Sigmoid colon (tissue), 7 donors: ENCODE measurements around the gene SLC39A11. TPM values are rescaled to one million over a fixed set of nuclear protein-coding genes. Genes with fewer than 3 reads are reported as not detected.

Experiments used
- DNase-seq: peaks from one replicate; pipeline ENCODE4 v3.0.0-alpha.2; 2019
- H3K27ac ChIP-seq, 4 donors: fragments of 200-600 bp; sonication (generic); one replicate each; pipeline ENCODE4 v1.5.1; 2016 to 2019; ENCODE audit warnings: mild to moderate bottlenecking in 1 of 4
- H3K27me3 ChIP-seq, 3 donors: fragments of 200-600 bp; sonication (generic); one replicate each; pipeline ENCODE4 v1.5.1; 2019; ENCODE audit warnings: mild to moderate bottlenecking in 1 of 3
- H3K36me3 ChIP-seq, 4 donors: fragments of 200-600 bp; sonication (generic); one replicate each; pipeline ENCODE4 v1.5.1; 2016 to 2019
- H3K4me1 ChIP-seq, 4 donors: fragments of 200-600 bp; sonication (generic); one replicate each; pipeline ENCODE4 v1.5.1; 2017 to 2019
- H3K4me3 ChIP-seq, 4 donors: fragments of 200-600 bp; sonication (generic); one replicate each; pipeline ENCODE4 v1.5.1; 2017 to 2019; ENCODE audit warnings: mild to moderate bottlenecking in 2 of 4, moderate library complexity in 1 of 4
- H3K9me3 ChIP-seq, 4 donors: fragments of 200-600 bp in 3 of 4; sonication (generic) in 3 of 4; one replicate each; pipeline versions ENCODE4 v1.5.1 to v1.6.1; 2013 to 2019
- EP300 ChIP-seq, 4 donors: sonication (generic); formaldehyde crosslinking; IDR thresholded peaks; one replicate each; pipeline ENCODE4 v1.6.1; 2017; ENCODE audit warnings: antibody characterized with exemption in 4 of 4
- POLR2A ChIP-seq, 2 donors: fragments of 450-650 bp; IDR thresholded peaks; one replicate each; pipeline ENCODE4 v1.6.1; 2016; ENCODE audit warnings: antibody characterized with exemption in 2 of 2, mild to moderate bottlenecking in 2 of 2, moderate library complexity in 2 of 2
- POLR2AphosphoS5 ChIP-seq, 4 donors: sonication (generic); formaldehyde crosslinking; IDR thresholded peaks; one replicate each; pipeline ENCODE4 v1.6.1; 2017; ENCODE audit warnings: antibody characterized with exemption in 4 of 4
- WGBS, 2 donors: extraction: QIAGEN DNeasy Blood & Tissue Kit; methylation state at CpG; one replicate each; pipeline ENCODE4 v1.1.7; 2013; 5-methylcytosine and 5-hydroxymethylcytosine counted together
- intact Hi-C: fragments of 100-400 bp; cut with DNase I; formaldehyde crosslinking; loops from one replicate; pipeline ENCODE4 v1.15.1; 2023
- polyA plus RNA-seq, 3 donors: library from polyadenylated mRNA; stranded (reverse); fragments of 200-250 nt; gene quantifications; one replicate each; pipeline ENCODE4 v1.2.3, GENCODE V29; 2013
- total RNA-seq, 4 donors: library from RNA; depleted of rRNA; stranded (reverse); fragments of >200 nt; gene quantifications; one replicate each; pipeline ENCODE4 v1.1.0, GENCODE V29; 2016
- TF ChIP-seq, protein P1 (sequence below), 4 experiments: fragments of 450-650 bp in 3 of 4; fragments of 200-600 bp in 1 of 4; IDR thresholded peaks; one replicate each; pipeline ENCODE4 v1.5.1; 2016 to 2019; ENCODE audit warnings: antibody characterized with exemption in 4 of 4, mild to moderate bottlenecking in 3 of 4, moderate library complexity in 2 of 4
- donor health status: healthy with polysubstance abuse.
- donor health status: Bipolar disorder and iron deficiency.
- donor health status: healthy.

Gene SLC39A11
- total and polyA plus RNA-seq, 7 donors: 7.6 to 16.4 (median 8.4) TPM

DNA sequence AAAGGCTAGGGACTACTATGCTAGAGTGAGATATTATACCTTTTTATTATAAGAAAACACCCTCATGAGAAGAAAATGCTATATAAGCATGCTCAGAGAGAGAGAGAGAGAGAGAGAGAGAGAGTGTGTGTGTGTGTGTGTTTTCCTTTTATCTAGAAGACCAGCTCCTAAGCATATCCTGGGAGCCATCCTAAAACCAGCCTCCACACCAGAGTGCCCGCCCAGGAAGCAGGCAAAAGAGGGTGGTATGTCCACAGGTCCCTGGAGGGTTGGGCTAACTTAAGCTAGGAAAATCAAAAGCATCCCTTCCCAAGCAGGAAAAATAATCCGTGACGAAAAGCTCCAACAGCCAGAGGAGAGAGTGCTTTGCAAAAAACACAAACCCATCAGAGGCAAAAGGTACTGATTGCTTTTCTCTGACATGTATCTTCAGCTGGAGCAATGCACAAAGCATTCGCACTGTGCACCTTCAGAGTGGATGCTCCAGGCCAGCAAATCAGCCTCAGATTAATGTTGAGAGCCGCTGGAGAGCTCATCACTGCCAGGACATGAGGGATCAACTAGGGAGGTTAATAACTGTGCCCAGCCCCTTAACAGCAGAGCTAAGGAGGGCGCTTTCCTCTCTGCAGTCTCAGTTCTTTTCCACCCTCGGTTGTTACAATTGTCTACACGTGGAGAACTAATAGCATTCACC lies 125.1 kb downstream of the SLC39A11 start:
- H3K4me1 ChIP-seq: no peaks in the 10 kb centered on the region
- H3K9me3 ChIP-seq: no peaks in the 10 kb centered on the region
- H3K4me3 ChIP-seq: no peak overlapping the region
- H3K27ac ChIP-seq: no peak overlapping the region
- intact Hi-C loops: no loop called here
- H3K36me3 ChIP-seq: no peaks in the 10 kb centered on the region
- no peak for DNase-seq
- H3K27me3 ChIP-seq: no peaks in the 10 kb centered on the region
- WGBS, 2 donors: 88 to 92% methylated on average over 8 of the region's 8 CpGs
- no peak for TF ChIP-seq EP300 (IDR thresholded peaks at IDR 0.05)
- no peak for TF ChIP-seq POLR2AphosphoS5 (IDR thresholded peaks at IDR 0.05)
- no peak for TF ChIP-seq POLR2A (IDR thresholded peaks at IDR 0.05)
- TF ChIP-seq, protein P1, sequence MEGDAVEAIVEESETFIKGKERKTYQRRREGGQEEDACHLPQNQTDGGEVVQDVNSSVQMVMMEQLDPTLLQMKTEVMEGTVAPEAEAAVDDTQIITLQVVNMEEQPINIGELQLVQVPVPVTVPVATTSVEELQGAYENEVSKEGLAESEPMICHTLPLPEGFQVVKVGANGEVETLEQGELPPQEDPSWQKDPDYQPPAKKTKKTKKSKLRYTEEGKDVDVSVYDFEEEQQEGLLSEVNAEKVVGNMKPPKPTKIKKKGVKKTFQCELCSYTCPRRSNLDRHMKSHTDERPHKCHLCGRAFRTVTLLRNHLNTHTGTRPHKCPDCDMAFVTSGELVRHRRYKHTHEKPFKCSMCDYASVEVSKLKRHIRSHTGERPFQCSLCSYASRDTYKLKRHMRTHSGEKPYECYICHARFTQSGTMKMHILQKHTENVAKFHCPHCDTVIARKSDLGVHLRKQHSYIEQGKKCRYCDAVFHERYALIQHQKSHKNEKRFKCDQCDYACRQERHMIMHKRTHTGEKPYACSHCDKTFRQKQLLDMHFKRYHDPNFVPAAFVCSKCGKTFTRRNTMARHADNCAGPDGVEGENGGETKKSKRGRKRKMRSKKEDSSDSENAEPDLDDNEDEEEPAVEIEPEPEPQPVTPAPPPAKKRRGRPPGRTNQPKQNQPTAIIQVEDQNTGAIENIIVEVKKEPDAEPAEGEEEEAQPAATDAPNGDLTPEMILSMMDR (IDR thresholded peaks at IDR 0.05): no peak

DNA sequence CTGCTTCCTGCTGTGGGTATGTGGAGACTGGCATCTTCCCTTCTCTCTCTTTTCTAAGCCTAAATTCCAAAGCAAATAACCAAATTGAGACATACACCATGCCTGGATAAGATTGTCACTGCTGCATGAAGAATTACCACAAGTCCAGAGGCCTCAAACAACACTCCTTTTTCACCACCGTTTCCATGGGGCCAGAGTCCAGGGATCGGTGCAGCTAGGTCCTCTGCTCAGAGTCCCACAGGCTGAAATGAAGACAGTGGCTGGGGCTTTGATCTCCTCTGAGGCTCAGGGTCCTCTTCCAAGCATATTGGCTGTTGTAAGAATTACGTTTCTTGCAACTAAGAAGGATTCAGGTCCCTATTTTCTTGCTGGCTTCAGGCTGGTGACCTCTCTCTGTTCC lies 130.4 kb downstream of the SLC39A11 start:
- DNase-seq: no peak
- WGBS, 2 donors: 68 to 83% methylated on average over 3 of the region's 3 CpGs
- H3K27me3 ChIP-seq: no peaks in the 10 kb centered on the region
- H3K27ac ChIP-seq: no peak overlapping the region
- H3K4me1 ChIP-seq: no peaks in the 10 kb centered on the region
- intact Hi-C loops: no loop called here
- H3K36me3 ChIP-seq: no peaks in the 10 kb centered on the region
- no peaks in the 10 kb centered on the region for H3K9me3 ChIP-seq
- no peak overlapping the region for H3K4me3 ChIP-seq
- TF ChIP-seq, protein P1 (IDR thresholded peaks at IDR 0.05): no peak
- TF ChIP-seq POLR2AphosphoS5 (IDR thresholded peaks at IDR 0.05): no peak
- no peak for TF ChIP-seq POLR2A (IDR thresholded peaks at IDR 0.05)
- no peak for TF ChIP-seq EP300 (IDR thresholded peaks at IDR 0.05)

GRCh38 chr17:72955391-72956140 lies 136.9 kb downstream of the SLC39A11 start:
- DNase-seq: no peak
- TF ChIP-seq, protein P1 (IDR thresholded peaks at IDR 0.05): no peak
- TF ChIP-seq POLR2A (IDR thresholded peaks at IDR 0.05) (no peak), POLR2AphosphoS5 (IDR thresholded peaks at IDR 0.05) (no peak), EP300 (IDR thresholded peaks at IDR 0.05) (no peak)
- Histone ChIP-seq H3K4me1 (no peaks in the 10 kb centered on the region), H3K36me3 (no peaks in the 10 kb centered on the region), H3K9me3 (no peaks in the 10 kb centered on the region), H3K27me3 (no peaks in the 10 kb centered on the region), H3K27ac (no peak overlapping the region), H3K4me3 (no peak overlapping the region)
- 95 to 97% methylated on average over 20 of the region's 20 CpGs for WGBS, 2 donors
- intact Hi-C loops: no loop called here

DNA sequence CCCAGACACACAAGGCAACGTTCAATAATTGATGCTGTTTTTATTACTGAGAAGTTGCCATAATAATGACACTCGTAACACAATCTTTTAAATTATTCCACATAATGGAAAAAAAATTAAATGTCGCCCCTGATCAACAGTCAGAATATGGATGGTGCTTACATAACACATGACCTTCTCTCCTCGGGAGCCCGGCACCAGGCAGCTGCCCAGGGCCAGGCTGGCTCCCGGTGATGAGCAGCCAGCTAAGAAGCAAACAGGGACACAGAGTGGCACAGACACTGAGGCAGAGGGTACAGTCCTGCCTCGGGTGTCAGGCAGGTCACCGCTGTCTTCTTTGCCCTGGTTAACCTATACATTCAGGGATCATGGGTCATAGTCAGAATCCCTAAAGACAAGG lies 137.9 kb downstream of the SLC39A11 start:
- no peaks in the 10 kb centered on the region for H3K36me3 ChIP-seq
- no peak overlapping the region for H3K27ac ChIP-seq
- 92 to 94% methylated on average over 8 of the region's 8 CpGs for WGBS, 2 donors
- intact Hi-C loops: no loop called here
- H3K9me3 ChIP-seq: no peaks in the 10 kb centered on the region
- H3K4me3 ChIP-seq: no peak overlapping the region
- no peaks in the 10 kb centered on the region for H3K27me3 ChIP-seq
- no peak for TF ChIP-seq POLR2AphosphoS5 (IDR thresholded peaks at IDR 0.05)
- TF ChIP-seq, protein P1 (IDR thresholded peaks at IDR 0.05): no peak
- TF ChIP-seq POLR2A (IDR thresholded peaks at IDR 0.05): no peak
- TF ChIP-seq EP300 (IDR thresholded peaks at IDR 0.05): no peak
- DNase-seq: no peak
- no peaks in the 10 kb centered on the region for H3K4me1 ChIP-seq
